AG10803 (cell line): ENCODE results near the gene CD63.

ENCODE experiments used
- DNase-seq: peaks from one replicate; pipeline ENCODE4 v3.0.0; 2010; ENCODE audit warnings: low read depth
- H3K4me3 ChIP-seq: 2 replicates; pipeline ENCODE4 v1.5.1; 2011; ENCODE audit warnings: mild to moderate bottlenecking, low read length, control low read depth
- TF ChIP-seq, protein P1 (sequence below): conservative IDR thresholded peaks from 2 replicates; pipeline ENCODE4 v1.5.1; 2011; ENCODE audit warnings: mild to moderate bottlenecking, low read length, control low read depth, inconsistent platforms

CD63 gene

GRCh38 chr12:55733021-55733555, 4.3 kb upstream of the CD63 start:
- no peak for DNase-seq
- H3K4me3 ChIP-seq, result no peak overlapping the region
- TF ChIP-seq, protein P1, sequence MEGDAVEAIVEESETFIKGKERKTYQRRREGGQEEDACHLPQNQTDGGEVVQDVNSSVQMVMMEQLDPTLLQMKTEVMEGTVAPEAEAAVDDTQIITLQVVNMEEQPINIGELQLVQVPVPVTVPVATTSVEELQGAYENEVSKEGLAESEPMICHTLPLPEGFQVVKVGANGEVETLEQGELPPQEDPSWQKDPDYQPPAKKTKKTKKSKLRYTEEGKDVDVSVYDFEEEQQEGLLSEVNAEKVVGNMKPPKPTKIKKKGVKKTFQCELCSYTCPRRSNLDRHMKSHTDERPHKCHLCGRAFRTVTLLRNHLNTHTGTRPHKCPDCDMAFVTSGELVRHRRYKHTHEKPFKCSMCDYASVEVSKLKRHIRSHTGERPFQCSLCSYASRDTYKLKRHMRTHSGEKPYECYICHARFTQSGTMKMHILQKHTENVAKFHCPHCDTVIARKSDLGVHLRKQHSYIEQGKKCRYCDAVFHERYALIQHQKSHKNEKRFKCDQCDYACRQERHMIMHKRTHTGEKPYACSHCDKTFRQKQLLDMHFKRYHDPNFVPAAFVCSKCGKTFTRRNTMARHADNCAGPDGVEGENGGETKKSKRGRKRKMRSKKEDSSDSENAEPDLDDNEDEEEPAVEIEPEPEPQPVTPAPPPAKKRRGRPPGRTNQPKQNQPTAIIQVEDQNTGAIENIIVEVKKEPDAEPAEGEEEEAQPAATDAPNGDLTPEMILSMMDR, result no peak

DNA sequence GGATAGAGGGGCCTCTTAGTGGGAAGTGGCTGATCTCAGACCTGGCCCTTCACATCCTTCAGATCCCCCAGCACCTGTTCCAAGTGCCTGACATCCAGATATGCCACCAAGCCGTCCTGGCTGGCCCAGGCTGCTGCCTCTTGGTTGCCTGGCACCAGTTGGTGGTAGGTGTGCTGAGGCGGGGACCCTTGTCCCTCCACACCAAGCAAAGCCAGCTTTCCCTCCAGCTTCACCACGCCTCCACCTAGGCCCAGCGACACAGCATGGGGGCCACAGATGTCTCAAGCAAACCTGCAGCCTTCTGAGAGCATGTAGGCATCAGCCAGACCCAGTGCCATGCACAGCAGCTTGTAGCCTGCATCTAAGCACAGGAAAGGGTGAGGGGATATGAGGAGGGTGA, 3.5 kb upstream of the CD63 start:
- H3K4me3 ChIP-seq, result no peak overlapping the region
- DNase-seq, result no peak
- TF ChIP-seq, protein P1, result no peak

- DNase-seq, result peak; percentile 62
- TF ChIP-seq, protein P1, result peak; percentile 25
- peak overlapping the region; percentile 95 for H3K4me3 ChIP-seq
Measured at GRCh38 chr12:55729819-55730818, 1.3 kb upstream of the CD63 start.

GRCh38 chr12:55728186-55728938, 447 bp downstream of the CD63 start:
- peak overlapping the region; percentile 95 for H3K4me3 ChIP-seq
- peak; percentile 62 for DNase-seq
- TF ChIP-seq, protein P1, result no peak

DNA sequence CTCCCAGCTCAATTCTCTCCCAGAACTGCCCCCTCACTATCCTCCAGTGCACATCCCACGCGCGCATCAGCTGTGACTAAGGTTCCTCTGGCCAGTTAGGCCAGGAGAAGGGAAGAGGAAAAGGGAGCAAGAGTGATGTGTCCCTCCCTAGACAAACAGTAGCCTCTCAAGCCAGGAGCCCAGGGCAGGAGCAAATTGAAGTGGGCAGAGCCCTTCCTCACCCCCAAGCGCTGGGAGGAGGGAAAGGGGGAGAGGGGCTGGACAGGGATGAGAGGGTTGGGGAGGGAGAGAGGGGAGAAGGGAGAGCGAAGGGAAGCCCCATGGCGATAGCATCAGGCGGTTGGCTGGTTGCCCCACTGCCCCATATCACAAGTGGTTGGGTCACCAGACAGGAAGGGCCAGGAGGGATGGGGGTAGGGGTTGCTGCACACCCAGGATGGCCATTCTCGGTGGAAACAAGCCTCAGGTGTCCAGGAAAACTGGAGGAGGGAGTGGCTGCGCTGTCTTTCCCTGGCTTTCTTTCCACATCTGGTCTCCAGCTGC, 1.1 kb downstream of the CD63 start:
- TF ChIP-seq, protein P1, result no peak
- DNase-seq, result no peak
- peak overlapping the region; percentile 95 for H3K4me3 ChIP-seq

DNA sequence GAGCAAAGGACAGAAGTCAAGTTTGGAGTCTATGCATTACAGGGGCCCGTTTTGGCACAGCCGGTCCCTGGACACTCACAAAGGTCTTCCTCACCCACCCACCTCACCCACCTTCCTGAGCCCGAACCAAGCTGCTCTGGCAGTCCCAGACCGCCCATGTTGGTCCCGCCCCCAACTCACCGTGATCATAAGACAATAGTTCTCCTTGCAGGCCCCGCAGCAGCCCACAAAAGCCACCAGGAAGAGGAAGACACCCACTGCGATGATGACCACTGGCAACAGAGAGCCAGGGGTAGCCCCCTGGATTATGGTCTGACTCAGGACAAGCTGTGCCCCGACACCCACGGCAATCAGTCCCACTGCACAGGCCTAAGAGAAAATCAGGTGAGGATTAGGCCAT, 1.8 kb downstream of the CD63 start:
- TF ChIP-seq, protein P1, result no peak
- no peak for DNase-seq
- peak overlapping the region; percentile 95 for H3K4me3 ChIP-seq
